Neural progenitor cell (in vitro differentiated cells): ENCODE data around the gene KRTAP5-2. TPM values are rescaled to one million over a fixed set of nuclear protein-coding genes. Genes with fewer than 3 reads are reported as not detected.

ENCODE experiments used
- DNase-seq: peaks from one replicate; pipeline ENCODE4 v3.0.0-alpha.2; 2016; ENCODE audit warnings: low spot score
- H2AFZ ChIP-seq: fragments of 200-600 bp; sonication (generic); replicated peaks from 2 replicates; pipeline ENCODE4 v1.6.1; 2016; ENCODE audit warnings: antibody characterized with exemption
- H3F3A ChIP-seq: fragments of 200-600 bp; sonication (generic); 2 replicates; pipeline ENCODE4 v1.6.1; 2016; ENCODE audit warnings: antibody characterized with exemption, low read depth
- H3K27ac ChIP-seq: fragments of 200-600 bp; sonication (generic); 2 replicates; pipeline ENCODE4 v1.5.1; 2016; ENCODE audit warnings: mild to moderate bottlenecking
- H3K27me3 ChIP-seq: fragments of 200-600 bp; sonication (generic); 2 replicates; pipeline ENCODE4 v1.6.1; 2016; ENCODE audit warnings: mild to moderate bottlenecking, moderate library complexity
- H3K36me3 ChIP-seq: fragments of 200-600 bp; sonication (generic); 2 replicates; pipeline ENCODE4 v1.5.1; 2016
- H3K4me1 ChIP-seq: fragments of 200-600 bp; sonication (generic); 2 replicates; pipeline ENCODE4 v1.6.1; 2016; ENCODE audit warnings: mixed run types
- H3K4me2 ChIP-seq: fragments of 200-600 bp; sonication (generic); 2 replicates; pipeline ENCODE4 v1.6.1; 2016
- H3K4me3 ChIP-seq: fragments of 200-600 bp; sonication (generic); 2 replicates; pipeline ENCODE4 v1.5.1; 2016
- H3K79me2 ChIP-seq: fragments of 200-600 bp; sonication (generic); 2 replicates; pipeline ENCODE4 v1.6.1; 2016; ENCODE audit warnings: low read depth
- H3K9ac ChIP-seq: fragments of 200-600 bp; sonication (generic); 2 replicates; pipeline ENCODE4 v1.6.1; 2016
- H3K9me3 ChIP-seq: fragments of 200-600 bp; sonication (generic); 2 replicates; pipeline ENCODE4 v1.5.1; 2016; ENCODE audit warnings: low read depth
- H4K20me1 ChIP-seq: fragments of 200-600 bp; sonication (generic); 2 replicates; pipeline ENCODE4 v1.6.1; 2016; ENCODE audit warnings: low read depth
- H3K27ac Mint-ChIP-seq: 3 replicates; pipeline ENCODE4 v1.8.0; 2021; ENCODE audit warnings: mixed read lengths
- H3K27me3 Mint-ChIP-seq: 2 replicates; pipeline ENCODE4 v1.8.0; 2022; ENCODE audit warnings: low read depth, mild to moderate bottlenecking, inconsistent platforms, moderate library complexity, mixed read lengths; ENCODE audit not compliant: insufficient read depth
- H3K36me3 Mint-ChIP-seq: 3 replicates; pipeline ENCODE4 v1.8.0; 2021; ENCODE audit warnings: mixed read lengths
- H3K4me1 Mint-ChIP-seq: 3 replicates; pipeline ENCODE4 v1.8.0; 2021; ENCODE audit warnings: mixed read lengths
- H3K4me3 Mint-ChIP-seq: 3 replicates; pipeline ENCODE4 v1.8.0; 2021; ENCODE audit warnings: mild to moderate bottlenecking, moderate library complexity, mixed read lengths
- H3K9me3 Mint-ChIP-seq: 3 replicates; pipeline ENCODE4 v1.8.0; 2020; ENCODE audit warnings: mixed read lengths
- CTCF ChIP-seq: fragments of 200-600 bp; sonication (generic); IDR thresholded peaks from 2 replicates; pipeline ENCODE4 v1.5.1; 2017; ENCODE audit warnings: antibody characterized with exemption, mild to moderate bottlenecking
- EZH2 ChIP-seq: fragments of 200-600 bp; sonication (generic); IDR thresholded peaks from 2 replicates; pipeline ENCODE4 v1.6.1; 2017; ENCODE audit warnings: antibody characterized with exemption, mild to moderate bottlenecking, moderate library complexity
- EZH2phosphoT487 ChIP-seq: fragments of 200-600 bp; sonication (generic); IDR thresholded peaks from 2 replicates; pipeline ENCODE4 v1.6.1; 2017; ENCODE audit warnings: antibody characterized with exemption
- total RNA-seq: library from RNA; depleted of rRNA; stranded (reverse); fragments of >200 nt; gene quantifications from 2 replicates; pipeline ENCODE4 v1.2.3, GENCODE V29; 2015; ENCODE audit warnings: low replicate concordance

Gene KRTAP5-2
- total RNA-seq, 1 donor from 2014 or later: not detected

- H3K27ac Mint-ChIP-seq: no peak overlapping the region
Measured at GRCh38 chr11:1549338-1550330, 48.5 kb downstream of the KRTAP5-2 start.

GRCh38 chr11:1548221-1549070 is 49.6 kb downstream of the KRTAP5-2 start:
- Histone ChIP-seq H3K9ac (no peak overlapping the region), H3K4me2 (peak overlapping the region; percentile 61), H3K9me3 (no peaks in the 10 kb centered on the region), H3F3A (peaks cover 5% of the 10 kb centered on the region), H4K20me1 (peaks cover 15% of the 10 kb centered on the region), H3K27ac (no peak overlapping the region), H2AFZ (no peak overlapping the region), H3K79me2 (no peaks in the 10 kb centered on the region), H3K36me3 (no peaks in the 10 kb centered on the region), H3K4me1 (peaks cover 13% of the 10 kb centered on the region), H3K4me3 (no peak overlapping the region), H3K27me3 (peaks cover 85% of the 10 kb centered on the region)
- Mint-ChIP-seq H3K9me3 (no peaks in the 10 kb centered on the region), H3K4me1 (no peaks in the 10 kb centered on the region), H3K27me3 (peaks cover 48% of the 10 kb centered on the region), H3K4me3 (peak overlapping the region; percentile 10), H3K27ac (no peak overlapping the region), H3K36me3 (no peaks in the 10 kb centered on the region)
- peak; percentile 56 for DNase-seq
- no peak for TF ChIP-seq CTCF
- peak; percentile 50 for TF ChIP-seq EZH2phosphoT487
- TF ChIP-seq EZH2: peak; percentile 47

More at GRCh38 chr11:1549338-1550330, 48.5 kb downstream of the KRTAP5-2 start:
- Histone ChIP-seq H3K4me2 (no peak overlapping the region), H2AFZ (no peak overlapping the region), H3K36me3 (no peaks in the 10 kb centered on the region), H3K4me1 (peaks cover 13% of the 10 kb centered on the region), H3K27ac (no peak overlapping the region), H3F3A (peaks cover 5% of the 10 kb centered on the region), H3K9ac (no peak overlapping the region), H3K27me3 (peaks cover 85% of the 10 kb centered on the region), H3K79me2 (no peaks in the 10 kb centered on the region), H4K20me1 (peaks cover 15% of the 10 kb centered on the region), H3K9me3 (no peaks in the 10 kb centered on the region), H3K4me3 (no peak overlapping the region)
- Mint-ChIP-seq H3K4me3 (no peak overlapping the region), H3K36me3 (no peaks in the 10 kb centered on the region), H3K9me3 (no peaks in the 10 kb centered on the region), H3K27me3 (peaks cover 49% of the 10 kb centered on the region), H3K4me1 (no peaks in the 10 kb centered on the region)
- no peak for DNase-seq
- no peak for TF ChIP-seq EZH2phosphoT487
- no peak for TF ChIP-seq EZH2
- no peak for TF ChIP-seq CTCF

GRCh38 chr11:1547467-1548098 is 50.5 kb downstream of the KRTAP5-2 start:
- H3K4me2 ChIP-seq: peak overlapping the region; percentile 84
- H3K9ac ChIP-seq: no peak overlapping the region
- no peaks in the 10 kb centered on the region for H3K9me3 ChIP-seq
- no peaks in the 10 kb centered on the region for H3K36me3 ChIP-seq
- peak overlapping the region; percentile 56 for H3K4me3 ChIP-seq
- peaks cover 5% of the 10 kb centered on the region for H3F3A ChIP-seq
- Mint-ChIP-seq H3K4me3 (no peak overlapping the region), H3K36me3 (no peaks in the 10 kb centered on the region), H3K9me3 (no peaks in the 10 kb centered on the region), H3K27me3 (peaks cover 49% of the 10 kb centered on the region), H3K27ac (no peak overlapping the region), H3K4me1 (no peaks in the 10 kb centered on the region)
- H3K79me2 ChIP-seq: no peaks in the 10 kb centered on the region
- H3K27me3 ChIP-seq: peaks cover 80% of the 10 kb centered on the region
- no peak overlapping the region for H3K27ac ChIP-seq
- peaks cover 15% of the 10 kb centered on the region for H4K20me1 ChIP-seq
- TF ChIP-seq EZH2phosphoT487 (peak; percentile 70), EZH2 (peak; percentile 24), CTCF (no peak)
- no peak overlapping the region for H2AFZ ChIP-seq
- no peak for DNase-seq
- H3K4me1 ChIP-seq: peaks cover 13% of the 10 kb centered on the region

Other genes starting within 250 kb of the KRTAP5-2 start
- gene BRSK2, start 208.4 kb downstream of the KRTAP5-2 start, total RNA-seq: 8.2 and 13.8 TPM in 2 replicates
- 8.0 and 17.6 TPM in 2 replicates for gene MOB2, start 111.5 kb downstream of the KRTAP5-2 start, total RNA-seq
- 0.09 and 0.28 TPM in 2 replicates for gene DUSP8, start 26.0 kb downstream of the KRTAP5-2 start, total RNA-seq
- not detected in 2 replicates for gene KRTAP5-1, start 13.0 kb downstream of the KRTAP5-2 start, total RNA-seq
- gene KRTAP5-3, start 10.2 kb upstream of the KRTAP5-2 start, total RNA-seq: not detected in 2 replicates
- not detected in 2 replicates for gene KRTAP5-4, start 23.8 kb upstream of the KRTAP5-2 start, total RNA-seq
- gene KRTAP5-5, start 31.5 kb upstream of the KRTAP5-2 start, total RNA-seq: not detected in 2 replicates
- gene KRTAP5-6, start 98.9 kb upstream of the KRTAP5-2 start, total RNA-seq: not detected in 2 replicates
- 0.34 TPM in 1 of 2 replicates, not detected in the other for gene IFITM10, start 152.3 kb upstream of the KRTAP5-2 start, total RNA-seq
- gene CTSD, start 165.6 kb upstream of the KRTAP5-2 start, total RNA-seq: 38.2 and 94.6 TPM in 2 replicates
- not detected in 2 replicates for gene SYT8, start 236.7 kb upstream of the KRTAP5-2 start, total RNA-seq
- gene TNNI2, start 240.7 kb upstream of the KRTAP5-2 start, total RNA-seq: 1.2 and 2.6 TPM in 2 replicates